DND-41 (cell line): ENCODE data around the gene CRYBG1.

ENCODE experiments used
- ATAC-seq: fragments of 200-7000 bp; cut with Tn5 transposase; 3 replicates; pipeline ENCODE4 v1.9.1; 2021; ENCODE audit warnings: low read depth; ENCODE audit not compliant: insufficient read depth
- DNase-seq: peaks from one replicate; pipeline ENCODE4 v3.0.0-alpha.2; 2020
- H2AFZ ChIP-seq: 2 replicates; pipeline ENCODE4 v1.6.0; 2012; ENCODE audit warnings: low read depth, low read length
- H3K27ac ChIP-seq: 2 replicates; pipeline ENCODE4 v1.5.1; 2012; ENCODE audit warnings: low read length, inconsistent platforms
- H3K27me3 ChIP-seq: fragments of 200-600 bp; sonication (generic); 2 replicates; pipeline ENCODE4 v1.6.0; 2012; ENCODE audit warnings: low read length, mild to moderate bottlenecking, inconsistent platforms; ENCODE audit not compliant: insufficient read depth, poor library complexity
- H3K36me3 ChIP-seq: 2 replicates; pipeline ENCODE4 v1.5.1; 2012; ENCODE audit warnings: low read length, inconsistent platforms; ENCODE audit not compliant: insufficient read depth
- H3K4me1 ChIP-seq: 2 replicates; pipeline ENCODE4 v1.5.1; 2012; ENCODE audit warnings: mild to moderate bottlenecking, low read length; ENCODE audit not compliant: insufficient read depth
- H3K4me2 ChIP-seq: 2 replicates; pipeline ENCODE4 v1.6.0; 2012; ENCODE audit warnings: mild to moderate bottlenecking, moderate library complexity, low read length, inconsistent platforms; ENCODE audit not compliant: insufficient read depth
- H3K4me3 ChIP-seq, 2 experiments: fragments of 200-600 bp in 1 of 2; shearing (Covaris generic) in 1 of 2; 2 replicates each; pipeline ENCODE4 v1.5.1; 2012 to 2016; ENCODE audit warnings: inconsistent platforms in 2 of 2, low read length in 2 of 2, mild to moderate bottlenecking in 2 of 2, low read depth in 1 of 2, moderate library complexity in 1 of 2
- H3K79me2 ChIP-seq: 2 replicates; pipeline ENCODE4 v1.6.0; 2012; ENCODE audit warnings: low read length, inconsistent platforms; ENCODE audit not compliant: insufficient read depth
- H3K9ac ChIP-seq: 2 replicates; pipeline ENCODE4 v1.6.0; 2012; ENCODE audit warnings: low read depth, mild to moderate bottlenecking, inconsistent platforms, low read length, moderate library complexity
- H3K9me3 ChIP-seq: 2 replicates; pipeline ENCODE4 v1.5.1; 2012; ENCODE audit warnings: low read length, moderate library complexity, mild to moderate bottlenecking, inconsistent platforms; ENCODE audit not compliant: insufficient read depth, severe bottlenecking
- H4K20me1 ChIP-seq: 2 replicates; pipeline ENCODE4 v1.6.0; 2012; ENCODE audit warnings: low read length; ENCODE audit not compliant: insufficient read depth
- EZH2 ChIP-seq: IDR thresholded peaks from 3 replicates; pipeline ENCODE4 v1.6.1; 2012; ENCODE audit warnings: borderline replicate concordance, low read depth, mild to moderate bottlenecking, moderate library complexity, low read length, inconsistent platforms; ENCODE audit not compliant: severe bottlenecking
- TF ChIP-seq, protein P1 (sequence below): IDR thresholded peaks from 2 replicates; pipeline ENCODE4 v1.5.1; 2012; ENCODE audit warnings: borderline replicate concordance, low read length, moderate library complexity, mild to moderate bottlenecking; ENCODE audit not compliant: poor library complexity, severe bottlenecking; ENCODE audit errors: extremely low read depth

Gene CRYBG1

DNA sequence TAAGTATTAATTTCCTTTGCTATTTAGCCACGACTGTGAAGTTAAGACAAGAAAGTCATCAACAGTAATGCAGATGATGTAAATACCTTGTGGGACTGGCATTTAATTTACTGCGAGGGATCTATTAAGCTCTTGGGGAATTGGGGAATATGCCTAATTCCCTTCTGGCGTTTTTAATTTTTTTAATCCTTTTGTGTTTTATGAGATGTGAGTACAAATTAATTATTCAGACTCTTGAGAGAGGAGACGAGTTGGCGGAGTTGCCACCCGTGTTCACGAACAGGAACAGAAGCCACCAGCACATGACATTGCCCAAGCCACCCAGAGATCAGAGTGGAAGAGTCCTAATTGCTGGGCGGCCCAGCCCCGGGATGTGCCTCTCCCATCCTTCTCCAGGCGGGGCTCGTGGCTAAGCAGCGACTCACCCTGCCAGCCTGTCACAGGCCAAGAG, 533 bp upstream of the CRYBG1 start:
- Histone ChIP-seq H3K9ac (no peak overlapping the region), H3K4me1 (no peaks in the 10 kb centered on the region), H3K27ac (no peak overlapping the region), H3K4me3 (no peak overlapping the region), H3K9me3 (no peaks in the 10 kb centered on the region), H3K79me2 (no peaks in the 10 kb centered on the region), H3K27me3 (no peaks in the 10 kb centered on the region), H4K20me1 (no peaks in the 10 kb centered on the region), H3K4me2 (no peak overlapping the region), H2AFZ (no peak overlapping the region), H3K36me3 (no peaks in the 10 kb centered on the region)
- DNase-seq, result no peak
- TF ChIP-seq, protein P1, sequence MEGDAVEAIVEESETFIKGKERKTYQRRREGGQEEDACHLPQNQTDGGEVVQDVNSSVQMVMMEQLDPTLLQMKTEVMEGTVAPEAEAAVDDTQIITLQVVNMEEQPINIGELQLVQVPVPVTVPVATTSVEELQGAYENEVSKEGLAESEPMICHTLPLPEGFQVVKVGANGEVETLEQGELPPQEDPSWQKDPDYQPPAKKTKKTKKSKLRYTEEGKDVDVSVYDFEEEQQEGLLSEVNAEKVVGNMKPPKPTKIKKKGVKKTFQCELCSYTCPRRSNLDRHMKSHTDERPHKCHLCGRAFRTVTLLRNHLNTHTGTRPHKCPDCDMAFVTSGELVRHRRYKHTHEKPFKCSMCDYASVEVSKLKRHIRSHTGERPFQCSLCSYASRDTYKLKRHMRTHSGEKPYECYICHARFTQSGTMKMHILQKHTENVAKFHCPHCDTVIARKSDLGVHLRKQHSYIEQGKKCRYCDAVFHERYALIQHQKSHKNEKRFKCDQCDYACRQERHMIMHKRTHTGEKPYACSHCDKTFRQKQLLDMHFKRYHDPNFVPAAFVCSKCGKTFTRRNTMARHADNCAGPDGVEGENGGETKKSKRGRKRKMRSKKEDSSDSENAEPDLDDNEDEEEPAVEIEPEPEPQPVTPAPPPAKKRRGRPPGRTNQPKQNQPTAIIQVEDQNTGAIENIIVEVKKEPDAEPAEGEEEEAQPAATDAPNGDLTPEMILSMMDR, result no peak
- no peak for TF ChIP-seq EZH2
- ATAC-seq, result no peak

DNA sequence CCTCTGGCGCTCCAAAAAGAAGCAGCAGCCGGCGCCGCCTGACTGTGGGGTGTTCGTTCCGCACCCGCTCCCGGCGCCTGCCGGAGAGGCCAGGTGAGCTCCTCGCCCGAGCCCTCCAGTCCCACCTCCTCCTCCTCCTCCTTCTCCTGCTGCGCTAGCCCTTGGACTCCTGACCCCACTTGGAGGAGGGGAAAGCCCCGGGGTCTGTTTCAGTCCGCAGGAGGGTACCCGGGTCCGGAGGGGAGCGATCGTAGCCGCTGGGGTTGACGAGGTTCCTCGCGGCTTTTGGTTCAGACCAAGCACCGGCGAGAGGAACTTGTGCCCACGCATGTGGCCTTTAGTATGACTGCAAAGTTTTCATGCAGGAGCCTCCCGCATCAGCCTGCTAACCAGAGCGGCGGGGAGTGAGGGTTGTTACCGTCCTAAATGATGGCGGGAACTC, 493 bp downstream of the CRYBG1 start:
- DNase-seq, result no peak
- no peaks in the 10 kb centered on the region for H3K9me3 ChIP-seq
- no peaks in the 10 kb centered on the region for H3K27me3 ChIP-seq
- no peaks in the 10 kb centered on the region for H3K4me1 ChIP-seq
- H4K20me1 ChIP-seq, result no peaks in the 10 kb centered on the region
- no peak overlapping the region for H3K4me2 ChIP-seq
- no peaks in the 10 kb centered on the region for H3K36me3 ChIP-seq
- H3K79me2 ChIP-seq, result no peaks in the 10 kb centered on the region
- no peak for TF ChIP-seq EZH2
- TF ChIP-seq, protein P1, result no peak
- no peak for ATAC-seq
- H2AFZ ChIP-seq, result no peak overlapping the region
- no peak overlapping the region for H3K4me3 ChIP-seq
- H3K27ac ChIP-seq, result no peak overlapping the region
- H3K9ac ChIP-seq, result no peak overlapping the region

DNA sequence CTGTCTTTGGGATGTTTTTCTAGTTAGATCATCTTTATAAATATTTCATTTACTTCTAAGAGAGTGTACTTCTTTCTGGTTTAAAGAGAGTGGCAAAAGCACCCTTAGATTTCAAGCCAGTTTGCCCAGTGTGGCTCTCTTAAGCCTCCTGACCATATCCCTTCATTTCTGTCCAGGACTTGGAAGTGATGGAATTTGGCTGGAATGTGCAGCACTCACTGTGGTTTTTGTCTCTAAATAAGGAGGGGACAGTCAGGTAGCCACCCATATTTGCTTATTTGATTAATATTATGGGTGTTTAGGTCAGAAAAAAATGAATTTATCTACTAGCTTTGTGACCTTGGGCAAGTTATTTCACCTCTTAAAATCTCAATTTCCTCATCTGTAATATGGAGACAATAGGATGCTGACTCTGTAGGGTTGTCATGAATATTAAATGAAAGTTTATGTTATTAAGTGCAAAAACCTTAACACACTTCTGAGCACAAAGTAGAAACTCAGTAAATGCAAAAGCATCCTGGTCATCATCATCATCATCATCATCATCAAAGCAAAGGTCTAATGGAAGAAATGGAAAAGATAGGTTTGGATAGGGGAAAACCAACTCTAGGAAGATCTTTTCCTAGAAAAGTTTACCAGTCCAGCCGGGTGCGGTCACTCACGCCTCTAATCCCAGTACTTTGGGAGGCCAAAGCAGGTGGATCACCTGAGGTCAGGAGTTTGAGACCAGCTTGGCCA, 3.1 kb downstream of the CRYBG1 start:
- ATAC-seq (no peak), DNase-seq (no peak)
- no peaks in the 10 kb centered on the region for H3K9me3 ChIP-seq
- peaks cover 4% of the 10 kb centered on the region for H3K27me3 ChIP-seq
- H3K4me2 ChIP-seq, result no peak overlapping the region
- H3K79me2 ChIP-seq, result no peaks in the 10 kb centered on the region
- no peak overlapping the region for H3K4me3 ChIP-seq
- H3K9ac ChIP-seq, result no peak overlapping the region
- TF ChIP-seq, protein P1, result no peak
- TF ChIP-seq EZH2, result no peak
- H4K20me1 ChIP-seq, result no peaks in the 10 kb centered on the region
- no peak overlapping the region for H3K27ac ChIP-seq
- no peak overlapping the region for H2AFZ ChIP-seq
- H3K36me3 ChIP-seq, result no peaks in the 10 kb centered on the region
- H3K4me1 ChIP-seq, result no peaks in the 10 kb centered on the region
